ENCODE measurements around the gene ZC3H10. TPM values are rescaled to one million over a fixed set of nuclear protein-coding genes. Genes with fewer than 3 reads are reported as not detected.

Gene ZC3H10
- total and polyA plus RNA-seq, 2 experiments from 2014 or later = 2.7 to 3.0 TPM

DNA sequence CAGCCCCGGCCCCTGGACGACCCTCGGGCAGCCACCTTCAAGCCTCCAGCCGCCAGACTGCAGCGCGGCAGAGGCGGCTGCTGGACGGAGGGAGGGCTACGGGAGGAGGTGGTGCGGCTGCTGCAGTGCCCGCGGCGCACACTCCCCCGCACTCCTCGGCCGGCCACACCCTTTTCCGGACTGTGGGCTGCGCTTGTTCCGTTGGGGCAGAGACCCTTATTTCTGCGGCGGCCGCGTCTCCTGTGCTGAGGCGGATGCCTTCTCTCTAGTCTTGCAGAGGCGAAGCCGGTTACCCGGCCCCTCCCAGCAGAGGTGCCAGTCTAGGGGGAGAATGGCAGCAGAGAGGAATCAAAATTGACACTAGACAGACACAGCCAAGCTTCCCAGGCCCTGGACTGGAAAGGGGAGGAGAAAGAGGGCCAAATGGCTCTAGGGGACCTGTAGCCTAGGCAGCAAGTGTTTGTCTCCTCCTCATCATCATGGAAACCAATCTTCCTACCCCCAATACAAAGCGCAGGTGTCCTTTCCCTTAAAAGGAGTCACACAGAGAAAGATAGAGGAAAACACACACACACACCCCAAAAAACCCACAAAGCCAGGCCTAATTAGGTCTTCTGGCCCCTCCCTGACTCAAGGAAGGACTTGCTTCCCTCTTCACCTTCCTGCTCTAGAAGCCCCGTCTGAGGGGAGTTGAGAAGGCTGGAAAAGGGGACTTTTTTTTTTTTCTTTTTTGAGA lies 11.3 kb downstream of the ZC3H10 start:
- in situ Hi-C loops (cut with MboI) = no loop called here
- peak overlapping the region; percentile 85 for H3K4me2 ChIP-seq (ENCODE audit: unreplicated experiment)
- peak; percentile 79 for DNase-seq

DNA sequence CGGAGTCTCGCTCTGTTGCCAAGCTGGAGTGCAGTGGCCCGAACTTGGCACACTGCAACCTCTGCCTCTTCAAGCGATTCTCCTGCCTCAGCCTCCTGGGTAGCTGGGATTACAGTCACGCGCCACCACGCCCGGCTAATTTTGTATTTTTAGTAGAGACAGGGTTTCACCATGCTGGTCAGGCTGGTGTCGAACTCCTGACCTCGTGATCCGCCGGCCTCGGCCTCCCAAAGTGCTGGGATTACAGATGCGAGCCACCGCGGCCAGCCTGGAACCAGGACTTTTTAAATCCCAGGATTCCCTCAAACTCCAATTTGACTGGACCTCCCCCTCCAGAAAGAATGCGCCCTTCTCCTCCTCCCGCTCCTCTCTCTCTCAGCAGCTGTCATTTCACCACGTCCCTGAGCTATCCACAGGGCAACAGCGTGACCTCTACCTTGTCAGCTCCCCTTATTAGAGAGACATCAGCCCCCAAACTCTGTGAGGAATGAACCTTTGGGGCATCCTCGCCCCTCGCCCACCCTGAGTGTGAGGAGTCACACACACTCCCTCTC lies 12.0 kb downstream of the ZC3H10 start:
- H3K9ac ChIP-seq = peak overlapping the region; percentile 84
- peaks cover 22% of the 10 kb centered on the region for H3K36me3 ChIP-seq (ENCODE audit: low read depth)
- H3F3A ChIP-seq (ENCODE audit: insufficient read depth) = peaks cover 22% of the 10 kb centered on the region
- H4K20me1 ChIP-seq (ENCODE audit: insufficient read depth) = no peaks in the 10 kb centered on the region
- peak overlapping the region; percentile 85 for H3K4me2 ChIP-seq (ENCODE audit: unreplicated experiment)
- H3K4me3 ChIP-seq = peak overlapping the region; percentile 95
- no peak for DNase-seq
- H3K4me1 ChIP-seq (ENCODE audit: insufficient read depth) = peaks cover 20% of the 10 kb centered on the region
- in situ Hi-C loops (cut with MboI) = no loop called here
- TF ChIP-seq EZH2phosphoT487 (IDR thresholded peaks at IDR 0.05; ENCODE audit: insufficient read depth, low read depth) (no peak), EZH2 (IDR thresholded peaks at IDR 0.05; ENCODE audit: insufficient read depth, poor library complexity, severe bottlenecking) (no peak)
- no peaks in the 10 kb centered on the region for H3K9me3 ChIP-seq (ENCODE audit: low read depth)
- no peaks in the 10 kb centered on the region for H3K9me2 ChIP-seq (ENCODE audit: insufficient read depth)
- no peak overlapping the region for H3K27ac ChIP-seq
- no peak overlapping the region for H2AFZ ChIP-seq
- no peaks in the 10 kb centered on the region for H3K27me3 ChIP-seq (replicated peaks; ENCODE audit: insufficient read depth)
- H3K79me2 ChIP-seq (ENCODE audit: insufficient read depth) = peaks cover 67% of the 10 kb centered on the region
- 74 to 77% methylated on average over 22 of the region's 22 CpGs for WGBS, 2 experiments (ENCODE audit: low coverage in 1 of 2, low lambda C conversion rate in 2 of 2, missing lambda C conversion rate in 2 of 2)

More for the DNA sequence above, 11.3 kb downstream of the ZC3H10 start:
- H3K27ac ChIP-seq = peak overlapping the region; percentile 56
- peaks cover 29% of the 10 kb centered on the region for H3F3A ChIP-seq (ENCODE audit: insufficient read depth)
- 4 to 5% methylated on average over 29 of the region's 29 CpGs for WGBS, 2 experiments (ENCODE audit: low coverage in 1 of 2, low lambda C conversion rate in 2 of 2, missing lambda C conversion rate in 2 of 2)
- H3K9me2 ChIP-seq (ENCODE audit: insufficient read depth) = no peaks in the 10 kb centered on the region
- H3K4me3 ChIP-seq = peak overlapping the region; percentile 95
- peak overlapping the region; percentile 84 for H3K9ac ChIP-seq
- H3K9me3 ChIP-seq (ENCODE audit: low read depth) = no peaks in the 10 kb centered on the region
- peaks cover 17% of the 10 kb centered on the region; the same call in 1 of the 2 replicates for H3K36me3 ChIP-seq (ENCODE audit: low read depth)
- H3K27me3 ChIP-seq (replicated peaks; ENCODE audit: insufficient read depth) = no peaks in the 10 kb centered on the region
- H3K4me1 ChIP-seq (ENCODE audit: insufficient read depth) = peaks cover 20% of the 10 kb centered on the region
- H4K20me1 ChIP-seq (ENCODE audit: insufficient read depth) = no peaks in the 10 kb centered on the region
- no peak for TF ChIP-seq EZH2phosphoT487 (IDR thresholded peaks at IDR 0.05; ENCODE audit: insufficient read depth, low read depth)
- peak overlapping the region; percentile 74 for H2AFZ ChIP-seq
- H3K79me2 ChIP-seq (ENCODE audit: insufficient read depth) = peaks cover 67% of the 10 kb centered on the region

DNA sequence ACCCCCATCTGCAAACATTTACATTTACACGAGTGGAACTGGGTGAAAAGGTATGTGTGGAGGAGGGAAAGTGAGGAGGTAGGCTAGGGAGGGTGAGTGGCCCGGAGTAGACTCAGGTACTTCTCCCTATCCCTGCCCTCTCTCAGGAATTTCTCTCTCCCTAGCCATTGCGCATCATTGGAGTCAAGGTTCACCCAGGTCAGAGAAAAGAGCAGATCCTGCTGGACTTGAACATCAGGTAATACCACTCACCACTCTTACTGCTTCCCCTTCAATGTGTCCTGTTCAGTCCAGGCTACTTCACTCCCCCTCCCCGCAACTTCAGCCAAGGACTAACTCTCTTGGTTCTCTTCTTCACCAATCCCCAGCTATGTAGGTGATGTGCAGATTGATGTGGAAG lies 12.8 kb downstream of the ZC3H10 start:
- H4K20me1 ChIP-seq (ENCODE audit: insufficient read depth) = no peaks in the 10 kb centered on the region

DNA sequence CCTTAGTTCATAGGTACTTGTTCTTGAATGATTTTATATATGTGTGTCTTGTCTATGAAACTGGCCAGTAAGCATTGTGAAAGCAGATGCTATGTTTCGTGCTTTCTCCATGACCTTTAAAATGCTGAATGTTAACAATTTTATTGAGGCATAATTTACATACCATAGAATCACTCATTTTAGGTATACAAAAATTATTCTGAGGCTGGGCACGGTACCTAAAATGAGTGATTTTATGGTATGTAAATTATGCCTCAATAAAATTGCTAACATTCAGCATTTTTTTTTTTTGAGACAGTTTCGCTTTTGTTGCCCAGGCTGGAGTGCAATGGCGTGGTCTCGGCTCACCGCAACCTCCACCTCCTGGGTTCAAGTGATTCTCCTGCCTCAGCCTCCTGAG lies 16.8 kb downstream of the ZC3H10 start:
- Histone ChIP-seq H3K27ac (no peak overlapping the region), H3K36me3 (ENCODE audit: low read depth) (peaks cover 42% of the 10 kb centered on the region), H2AFZ (no peak overlapping the region), H4K20me1 (ENCODE audit: insufficient read depth) (no peaks in the 10 kb centered on the region), H3K9me3 (ENCODE audit: low read depth) (no peaks in the 10 kb centered on the region), H3K79me2 (ENCODE audit: insufficient read depth) (peaks cover 30% of the 10 kb centered on the region), H3K4me2 (ENCODE audit: unreplicated experiment) (no peak overlapping the region), H3K27me3 (replicated peaks; ENCODE audit: insufficient read depth) (no peaks in the 10 kb centered on the region), H3K9me2 (ENCODE audit: insufficient read depth) (no peaks in the 10 kb centered on the region), H3K9ac (no peak overlapping the region), H3K4me3 (no peak overlapping the region), H3K4me1 (ENCODE audit: insufficient read depth) (no peaks in the 10 kb centered on the region), H3F3A (ENCODE audit: insufficient read depth) (no peaks in the 10 kb centered on the region)
- DNase-seq = no peak
- WGBS, 2 experiments (ENCODE audit: low coverage in 1 of 2, low lambda C conversion rate in 2 of 2, missing lambda C conversion rate in 2 of 2) = 94 to 95% methylated on average over 6 of the region's 6 CpGs
- in situ Hi-C loops (cut with MboI) = no loop called here
- TF ChIP-seq EZH2phosphoT487 (IDR thresholded peaks at IDR 0.05; ENCODE audit: insufficient read depth, low read depth) = no peak
- no peak for TF ChIP-seq EZH2 (IDR thresholded peaks at IDR 0.05; ENCODE audit: insufficient read depth, poor library complexity, severe bottlenecking)

More for the DNA sequence above, 12.8 kb downstream of the ZC3H10 start:
- DNase-seq = no peak
- Histone ChIP-seq H3K27me3 (replicated peaks; ENCODE audit: insufficient read depth) (no peaks in the 10 kb centered on the region), H3K36me3 (ENCODE audit: low read depth) (peaks cover 22% of the 10 kb centered on the region), H3K27ac (no peak overlapping the region), H3K4me2 (ENCODE audit: unreplicated experiment) (no peak overlapping the region), H3K9ac (no peak overlapping the region), H2AFZ (no peak overlapping the region), H3K9me2 (ENCODE audit: insufficient read depth) (no peaks in the 10 kb centered on the region), H3F3A (ENCODE audit: insufficient read depth) (peaks cover 14% of the 10 kb centered on the region), H3K4me3 (no peak overlapping the region), H3K9me3 (ENCODE audit: low read depth) (no peaks in the 10 kb centered on the region), H3K4me1 (ENCODE audit: insufficient read depth) (peaks cover 19% of the 10 kb centered on the region), H3K79me2 (ENCODE audit: insufficient read depth) (peaks cover 59% of the 10 kb centered on the region)
- in situ Hi-C loops (cut with MboI) = no loop called here
- TF ChIP-seq EZH2phosphoT487 (IDR thresholded peaks at IDR 0.05; ENCODE audit: insufficient read depth, low read depth) = no peak
- no peak for TF ChIP-seq EZH2 (IDR thresholded peaks at IDR 0.05; ENCODE audit: insufficient read depth, poor library complexity, severe bottlenecking)
- 81 to 86% methylated on average over 4 of the region's 4 CpGs for WGBS, 2 experiments (ENCODE audit: low coverage in 1 of 2, low lambda C conversion rate in 2 of 2, missing lambda C conversion rate in 2 of 2)

Measured in GM23248 (cell line).